GM19395 (cell line): ENCODE results near the gene MARK2.

Source experiments
- ATAC-seq: cut with Tn5 transposase; IDR thresholded peaks from one replicate; pipeline ENCODE4 v1.9.1; 2021; ENCODE audit warnings: mild to moderate bottlenecking, moderate library complexity; ENCODE audit not compliant: unreplicated experiment

MARK2 gene

DNA sequence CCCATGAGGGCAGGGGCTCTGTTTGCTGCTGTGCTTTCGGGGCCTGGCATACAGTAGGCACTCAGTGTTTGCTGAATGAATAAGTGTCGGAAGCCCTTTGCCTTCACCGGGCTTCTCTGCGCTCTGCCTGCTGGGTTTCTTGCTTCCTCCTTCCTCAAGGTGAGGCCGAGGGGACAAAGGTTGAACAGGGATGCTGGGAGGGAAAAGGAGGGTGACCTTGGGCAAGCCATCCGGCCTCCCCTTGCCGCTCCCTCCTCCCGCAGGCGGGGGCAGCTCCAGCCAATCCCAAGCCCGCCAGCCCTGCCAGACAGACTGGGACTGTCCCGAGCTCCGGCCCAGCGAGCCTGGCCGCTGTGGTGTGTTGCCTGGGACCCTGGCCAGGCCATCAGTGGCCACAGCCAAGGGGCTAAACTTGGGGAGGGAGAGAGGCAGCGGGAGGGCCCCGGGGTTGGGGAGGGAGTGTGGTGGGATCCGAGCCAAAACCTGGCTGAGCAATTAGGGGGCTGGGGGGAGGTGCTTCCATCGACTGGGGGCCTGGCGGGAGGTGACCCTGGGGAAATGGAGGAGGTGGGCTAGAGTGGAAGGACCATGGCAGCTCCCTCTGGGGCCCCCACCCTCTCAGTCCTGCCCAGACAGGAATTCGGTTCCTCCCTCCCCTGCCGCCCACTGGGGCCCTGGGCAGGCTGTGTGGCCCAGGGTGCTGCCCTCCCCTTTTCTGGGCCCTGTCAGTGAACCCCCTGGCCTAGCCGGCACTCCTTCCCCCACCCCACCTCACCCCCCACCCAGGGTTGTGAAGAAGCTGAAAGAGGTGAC, 81.4 kb downstream of the MARK2 start:
- no peak for ATAC-seq

DNA sequence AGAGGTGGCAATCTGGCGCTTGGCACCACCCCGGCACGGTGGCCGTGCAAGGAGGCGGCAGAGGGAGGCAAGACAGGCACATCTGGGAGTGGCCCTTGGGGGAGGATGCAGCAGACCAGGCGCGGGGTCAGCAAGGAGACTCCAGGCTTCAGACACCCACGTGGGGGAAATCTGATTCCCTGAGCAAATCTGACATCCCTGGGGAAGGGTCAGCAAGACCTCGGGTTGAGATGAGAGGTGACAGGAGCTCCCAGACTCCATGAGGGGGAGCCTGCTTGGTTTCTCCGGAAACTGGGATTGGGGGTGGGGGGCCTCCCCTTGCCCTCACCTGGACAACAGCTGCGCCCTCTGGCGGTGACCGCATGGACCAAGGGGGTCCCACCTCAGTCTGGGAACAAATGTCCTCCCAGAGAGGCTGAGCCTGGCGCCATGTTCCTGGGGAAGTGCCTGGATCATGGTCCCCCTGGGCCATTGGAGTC, 82.1 kb downstream of the MARK2 start:
- ATAC-seq: no peak

DNA sequence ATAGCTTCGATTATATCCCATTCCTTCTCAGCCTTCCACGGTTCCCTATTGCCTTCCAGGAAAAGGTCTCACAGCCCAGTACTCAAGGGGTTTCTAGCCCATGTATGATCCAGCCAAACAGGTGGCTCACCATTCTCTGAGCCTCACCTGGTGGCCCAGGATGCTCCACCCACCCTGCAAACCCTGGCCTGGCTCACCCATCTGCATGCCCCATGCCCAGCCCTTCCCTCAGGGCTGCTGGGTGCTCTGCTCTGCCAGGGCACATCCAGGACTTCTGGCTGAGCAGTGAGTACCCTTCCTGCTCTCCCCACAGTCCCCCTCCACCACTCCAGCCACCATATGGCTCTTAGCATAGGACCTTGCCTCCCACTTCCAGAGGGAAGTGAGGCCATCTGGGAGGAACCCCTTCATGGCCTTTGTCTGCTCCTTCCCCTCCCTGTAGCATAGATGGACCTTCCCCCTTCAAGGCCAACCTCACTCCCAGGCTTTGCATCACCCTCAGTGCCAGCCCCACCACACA, 83.8 kb downstream of the MARK2 start:
- ATAC-seq: no peak

DNA sequence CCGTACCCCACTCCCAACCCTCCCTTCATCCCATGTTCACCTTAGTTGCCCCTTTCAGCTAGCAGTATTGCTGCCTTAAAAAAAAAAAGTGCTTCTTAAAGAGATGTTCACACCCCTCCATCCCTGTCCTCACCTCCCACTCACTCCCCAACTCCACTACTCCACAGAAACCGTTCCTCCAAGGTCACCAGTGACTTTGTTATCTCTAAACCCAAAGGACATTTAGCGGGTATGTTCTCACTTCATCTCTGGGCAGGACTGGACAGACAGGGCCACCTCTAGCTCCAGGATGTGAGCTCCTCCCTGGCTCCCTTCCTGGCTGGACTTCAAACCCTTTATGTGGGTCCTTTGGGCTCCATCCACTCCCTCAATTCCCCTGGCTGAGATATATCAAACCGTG, 84.4 kb downstream of the MARK2 start:
- ATAC-seq: no peak

DNA sequence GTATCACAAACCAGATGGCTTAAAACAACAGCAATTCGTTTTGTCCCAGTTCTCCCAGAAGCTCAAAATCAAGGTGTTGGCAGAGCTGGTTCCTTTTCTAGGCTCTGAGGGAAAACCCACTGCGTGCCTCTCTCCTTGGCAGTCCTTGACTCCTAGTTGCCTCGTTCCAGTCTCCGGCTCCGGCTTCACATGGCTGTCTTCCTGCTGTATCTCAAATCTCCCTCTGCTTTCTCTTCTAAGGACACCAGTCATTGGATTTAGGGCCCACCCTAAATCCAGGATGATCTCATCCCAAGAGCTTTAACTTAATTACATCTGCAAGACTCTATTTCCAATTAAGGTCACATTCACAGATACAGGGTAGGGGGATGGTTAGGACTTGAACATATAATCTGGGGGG, 90.7 kb downstream of the MARK2 start:
- no peak for ATAC-seq

DNA sequence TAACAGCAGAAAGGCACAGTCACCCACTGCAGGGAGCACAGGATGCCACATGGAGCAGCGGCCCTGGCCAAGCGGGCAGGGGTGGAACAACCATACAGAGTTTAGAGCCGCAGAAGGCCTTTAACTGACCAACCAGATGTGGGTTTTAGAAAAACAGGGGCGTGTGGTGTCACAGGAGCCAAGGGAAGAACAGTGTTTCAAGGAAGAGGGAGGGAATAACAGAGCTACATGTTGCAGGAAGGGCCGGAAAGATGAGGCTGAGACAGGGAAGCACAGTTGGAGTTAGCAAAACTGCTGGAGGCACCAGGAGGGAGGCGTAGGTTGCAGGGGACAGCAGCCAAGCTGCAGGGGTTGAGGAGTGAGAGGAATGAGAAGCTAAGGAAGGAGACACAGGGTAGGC, 92.1 kb downstream of the MARK2 start:
- ATAC-seq: no peak

DNA sequence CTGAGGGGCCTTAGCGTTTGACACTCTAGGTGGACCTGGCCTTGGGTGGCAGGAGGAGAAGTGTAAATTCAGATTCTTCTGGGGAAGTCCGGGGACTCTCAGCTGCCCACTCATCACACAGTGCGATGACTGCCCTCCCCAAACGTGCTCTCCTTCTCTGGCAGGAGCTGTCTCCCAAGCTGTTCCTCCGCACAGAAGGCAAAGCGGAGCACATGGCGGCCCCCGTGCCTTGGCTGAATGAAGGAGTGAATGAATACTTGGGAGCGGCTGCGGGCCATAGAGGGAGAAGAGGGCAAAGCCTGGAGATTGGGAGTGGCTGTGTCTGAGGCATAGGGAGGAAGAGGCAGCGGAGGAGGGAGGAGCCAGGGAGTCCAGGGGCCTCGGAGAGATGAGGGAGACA, 93.0 kb downstream of the MARK2 start:
- ATAC-seq: no peak

DNA sequence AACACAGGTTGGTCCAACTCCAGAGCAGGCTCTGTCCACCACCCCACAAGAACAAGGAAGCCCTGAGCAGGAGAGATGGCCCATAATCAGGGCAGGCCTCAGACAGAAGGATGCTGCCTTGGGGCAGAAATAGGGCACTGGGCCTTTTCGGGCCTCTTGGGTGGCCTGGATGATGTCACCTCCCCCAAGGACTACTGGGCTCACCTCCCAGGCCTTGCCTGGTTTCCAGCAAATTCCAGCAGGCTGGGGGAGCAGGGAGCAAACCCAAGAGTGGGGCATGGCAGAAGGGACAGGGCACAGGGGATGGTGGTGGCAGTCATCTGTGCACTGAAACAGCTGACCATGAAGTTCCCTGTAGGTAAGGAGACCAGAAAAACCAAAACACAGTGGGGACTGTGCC, 94.5 kb downstream of the MARK2 start:
- ATAC-seq: no peak

DNA sequence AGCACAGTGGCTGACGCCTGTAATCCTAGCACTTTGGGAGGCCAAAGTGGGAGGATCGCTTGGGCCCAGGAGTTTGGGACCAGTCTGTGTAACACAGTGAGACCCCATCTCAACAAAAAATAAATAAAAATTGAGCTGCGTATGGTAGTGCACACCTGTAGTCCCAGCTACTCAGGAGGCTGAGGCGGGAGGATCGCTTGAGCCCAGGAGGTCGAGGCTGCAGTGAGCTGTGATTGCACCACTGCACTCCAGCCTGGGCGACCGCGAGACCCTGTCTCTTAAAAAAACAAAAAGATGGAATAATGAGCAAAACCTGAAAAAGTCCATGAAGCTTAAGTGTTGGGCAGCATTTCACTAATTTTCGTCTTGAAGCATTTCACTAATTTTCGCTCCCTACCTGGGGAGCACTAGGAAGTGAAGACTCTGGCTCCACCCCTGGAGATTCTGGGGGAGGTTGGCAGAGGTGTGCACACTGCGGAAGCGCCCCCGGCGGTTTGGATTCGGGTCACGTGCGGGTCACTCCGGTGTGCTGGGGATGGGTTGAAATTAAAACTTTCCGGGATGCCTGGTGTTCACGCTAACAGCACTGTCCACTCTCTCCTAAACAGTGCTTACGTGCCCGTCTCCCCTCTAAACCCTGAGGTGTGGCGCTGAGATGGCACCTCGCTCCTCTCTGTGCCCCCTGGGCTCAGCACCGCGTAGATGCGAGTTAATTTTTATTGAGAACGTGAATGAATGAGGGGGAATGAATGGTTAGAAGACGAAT, 99.0 kb downstream of the MARK2 start:
- ATAC-seq: peak; percentile 17

DNA sequence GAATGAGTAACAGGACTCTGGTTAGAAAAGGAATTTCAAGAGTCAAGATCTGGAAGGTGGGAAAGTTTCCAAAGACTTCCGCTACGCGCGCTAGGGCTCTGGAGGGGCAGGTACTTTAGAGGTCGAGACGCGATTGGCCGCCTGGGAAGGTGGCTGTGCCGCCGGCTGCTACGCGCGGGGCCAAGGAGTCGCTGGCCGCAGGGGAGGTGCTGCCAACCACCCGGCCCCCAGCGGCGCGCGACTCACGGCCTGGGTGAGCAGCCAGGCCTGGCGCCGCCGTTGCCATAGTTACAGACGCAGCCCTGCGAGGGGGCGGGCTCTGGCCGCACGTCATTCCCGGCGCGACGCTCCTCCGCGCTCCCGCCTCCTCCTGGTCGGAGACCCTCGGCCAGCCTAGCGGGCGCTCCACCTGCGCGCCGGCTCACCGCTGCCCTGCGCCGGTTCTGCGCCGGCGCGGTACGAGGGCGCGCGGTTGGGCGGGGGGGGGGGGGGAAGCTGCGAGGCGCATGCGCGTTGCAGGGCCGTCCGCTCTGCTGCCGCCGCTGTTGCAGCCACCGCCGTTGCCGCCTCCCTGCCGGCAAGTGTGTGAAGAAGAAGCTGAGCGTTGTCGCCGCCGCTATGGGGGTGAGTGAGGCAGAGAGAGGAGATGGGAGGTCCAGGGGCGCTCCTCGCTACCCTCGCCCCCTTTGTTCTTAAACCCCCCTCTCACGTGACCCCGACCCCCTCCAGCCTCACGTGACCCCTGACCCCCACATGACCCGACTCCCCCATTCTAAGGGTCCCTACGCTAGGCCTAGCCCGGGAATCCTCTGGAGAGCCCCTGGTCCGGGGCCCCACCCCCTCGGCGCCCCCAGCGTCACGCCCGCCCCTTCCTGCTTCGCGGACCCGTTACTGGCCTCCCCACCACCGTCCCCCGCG, 99.8 kb downstream of the MARK2 start, which contains the start of gene NAA40:
TSS of gene NAA40 (plus strand) at position 524 of the 918 bp plus-strand sequence. CDS start at position 619, 95 bp downstream.
- ATAC-seq: peak; percentile 79

DNA sequence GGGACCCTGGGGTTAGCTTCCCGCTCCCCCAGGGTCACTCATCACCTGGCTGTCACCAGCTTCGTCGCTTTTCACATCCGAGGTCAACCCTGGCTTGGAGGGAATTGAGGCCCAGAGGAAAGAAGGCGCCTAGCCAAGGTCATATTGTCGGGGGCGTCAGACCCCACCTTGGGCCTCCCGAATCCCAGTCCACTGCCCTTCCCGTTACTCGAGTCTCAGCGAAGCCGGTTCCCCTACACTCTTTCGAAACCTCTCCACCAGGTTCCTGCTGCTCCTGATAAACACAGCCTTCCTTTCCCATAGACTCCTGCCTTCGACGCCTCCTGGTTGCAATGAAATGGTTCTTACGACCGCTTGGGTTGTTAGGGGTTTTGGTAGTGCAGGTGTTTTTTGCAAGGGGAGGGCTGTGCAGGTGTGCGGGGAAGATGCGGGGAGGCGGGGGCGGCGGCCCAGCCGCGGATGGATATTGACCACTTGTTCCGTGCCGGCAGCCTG, 100.5 kb downstream of the MARK2 start:
- ATAC-seq: no peak

DNA sequence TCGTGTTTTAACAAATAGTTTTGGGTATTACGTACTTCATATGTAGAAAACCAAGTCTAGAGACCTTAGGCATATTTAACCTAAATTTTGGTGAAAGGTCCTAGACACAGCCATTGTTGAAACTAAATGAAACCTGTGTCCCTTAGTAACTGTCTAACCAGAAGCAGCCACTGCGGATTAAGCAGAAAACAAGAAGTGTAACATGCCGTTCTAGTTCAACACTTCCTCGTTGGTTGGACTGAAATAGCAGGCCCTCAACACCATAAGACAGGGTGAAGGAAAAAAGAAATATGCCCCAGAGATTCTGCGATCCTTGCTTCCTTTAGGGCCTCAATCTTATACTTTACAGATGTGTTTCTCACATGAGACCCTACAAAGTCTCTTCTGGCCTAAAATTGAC, 101.9 kb downstream of the MARK2 start:
- no peak for ATAC-seq

DNA sequence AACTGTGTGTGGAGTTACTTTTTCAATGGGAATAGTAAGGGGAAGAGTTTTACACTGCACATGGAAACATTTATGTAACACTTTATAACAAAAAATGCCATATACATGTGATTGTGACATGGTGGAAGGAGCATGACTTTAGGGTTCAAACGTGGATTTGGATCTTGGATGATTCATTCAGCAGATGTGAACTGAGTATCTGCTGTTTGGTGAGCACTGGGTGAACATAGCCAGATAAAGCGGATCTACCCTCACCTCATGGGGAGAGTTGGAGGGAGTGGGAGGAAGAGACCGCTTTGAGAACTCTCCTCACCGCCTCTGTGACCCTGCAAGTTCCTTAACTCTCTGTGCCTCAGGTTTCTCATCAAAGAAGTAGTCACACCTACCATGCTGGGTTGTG, 103.0 kb downstream of the MARK2 start:
- ATAC-seq: no peak

DNA sequence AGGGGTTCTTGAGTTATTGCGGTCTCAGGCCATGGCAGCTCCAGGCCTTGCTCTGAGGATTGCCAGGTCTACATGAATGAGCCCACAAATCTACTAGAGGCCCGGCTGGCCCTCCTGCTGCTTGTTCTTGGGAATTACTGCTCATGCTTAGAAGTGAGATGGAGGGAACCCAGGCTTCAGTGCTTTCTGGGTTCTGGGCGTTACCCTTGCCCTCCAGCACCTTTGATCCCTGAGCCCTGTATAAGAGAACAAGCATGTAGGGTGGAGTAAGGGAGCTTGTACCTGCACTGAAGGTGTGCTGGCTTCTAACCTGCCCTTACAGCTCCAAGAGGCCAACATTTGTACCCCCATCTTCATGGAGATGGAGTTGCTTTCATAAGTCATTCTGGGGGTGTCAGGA, 103.9 kb downstream of the MARK2 start:
- no peak for ATAC-seq

DNA sequence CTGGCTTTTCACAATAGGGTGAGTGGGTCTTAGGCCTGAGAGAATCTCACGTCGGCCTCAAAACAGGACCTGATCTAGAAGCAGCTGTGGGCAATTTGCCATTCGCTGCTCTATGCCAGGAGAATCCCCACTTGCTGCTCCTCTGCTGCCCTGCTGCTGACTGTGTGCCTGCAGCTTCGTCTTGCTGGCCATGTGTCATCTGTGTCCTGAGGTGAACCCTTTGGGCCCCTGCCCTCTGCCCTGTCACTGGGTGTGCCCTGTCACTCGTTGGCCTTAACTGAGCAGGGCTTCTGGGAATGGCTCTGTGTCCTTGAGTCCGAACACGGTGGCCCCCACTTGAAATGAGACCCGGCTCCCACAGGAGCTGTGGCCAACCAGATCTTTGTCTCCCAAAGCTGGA, 106.1 kb downstream of the MARK2 start:
- no peak for ATAC-seq

DNA sequence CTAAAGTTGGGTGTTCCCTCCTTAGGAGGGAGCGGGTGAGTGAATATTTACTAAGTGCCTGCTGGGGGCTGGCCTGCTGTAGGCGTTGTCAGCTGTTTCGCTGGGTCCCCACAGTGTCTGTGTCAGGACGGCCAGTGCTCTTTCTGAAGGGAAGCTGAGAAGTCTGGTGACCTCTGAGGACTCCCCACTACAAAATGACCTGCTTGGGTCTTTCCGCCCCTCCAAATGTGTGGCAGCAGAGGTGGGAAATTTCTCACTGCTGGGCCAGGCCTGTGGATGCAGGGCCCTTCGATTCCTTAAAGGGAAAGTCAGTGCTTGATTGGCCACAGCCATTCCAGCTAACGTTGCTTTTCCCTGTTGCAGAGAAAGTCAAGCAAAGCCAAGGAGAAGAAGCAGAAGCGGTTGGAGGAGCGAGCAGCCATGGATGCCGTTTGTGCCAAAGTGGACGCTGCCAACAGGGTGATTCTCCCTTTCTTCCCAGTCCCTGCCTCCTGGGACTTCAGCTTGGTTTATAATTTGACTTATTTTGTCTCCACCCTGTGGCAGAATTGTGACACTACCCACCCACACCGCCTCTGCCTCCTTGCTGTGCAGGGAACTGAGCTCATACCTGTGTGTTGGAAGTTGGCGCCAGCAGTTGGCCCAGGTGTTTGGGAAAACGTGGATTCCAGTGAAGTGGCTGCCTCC, 106.7 kb downstream of the MARK2 start:
- no peak for ATAC-seq

DNA sequence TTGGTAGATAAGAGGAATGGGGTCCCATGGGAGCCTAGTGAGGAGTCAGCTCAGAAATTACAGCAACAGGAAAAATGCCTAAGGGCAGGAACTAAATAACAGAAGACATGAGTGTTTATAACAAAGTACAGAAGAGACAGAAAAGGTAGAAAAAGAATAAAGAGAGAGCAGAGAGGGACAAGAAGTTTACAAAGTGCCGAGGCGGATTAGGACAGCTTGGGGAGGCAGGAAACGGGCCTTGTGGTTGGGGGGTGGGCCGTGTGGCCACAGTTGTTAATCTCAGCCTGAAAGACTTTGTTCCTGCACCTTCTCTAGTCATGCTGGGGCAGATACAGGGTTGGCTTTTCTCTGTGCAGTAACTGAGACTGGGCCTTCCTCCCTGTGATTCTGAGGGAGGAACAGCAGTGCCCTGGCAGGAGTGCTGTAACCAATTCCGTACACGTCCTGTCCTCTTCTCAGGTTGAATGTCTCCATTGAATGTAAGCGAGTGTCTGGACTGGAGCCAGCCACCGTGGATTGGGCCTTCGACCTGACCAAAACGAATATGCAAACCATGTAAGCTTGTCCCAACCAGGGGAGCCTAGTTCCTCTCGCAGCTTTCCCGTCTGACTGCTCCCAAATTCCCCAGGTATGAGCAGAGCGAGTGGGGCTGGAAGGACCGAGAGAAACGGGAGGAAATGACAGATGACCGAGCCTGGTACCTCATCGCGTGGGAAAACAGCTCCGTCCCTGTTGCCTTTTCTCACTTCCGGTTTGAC, 113.0 kb downstream of the MARK2 start:
- no peak for ATAC-seq

DNA sequence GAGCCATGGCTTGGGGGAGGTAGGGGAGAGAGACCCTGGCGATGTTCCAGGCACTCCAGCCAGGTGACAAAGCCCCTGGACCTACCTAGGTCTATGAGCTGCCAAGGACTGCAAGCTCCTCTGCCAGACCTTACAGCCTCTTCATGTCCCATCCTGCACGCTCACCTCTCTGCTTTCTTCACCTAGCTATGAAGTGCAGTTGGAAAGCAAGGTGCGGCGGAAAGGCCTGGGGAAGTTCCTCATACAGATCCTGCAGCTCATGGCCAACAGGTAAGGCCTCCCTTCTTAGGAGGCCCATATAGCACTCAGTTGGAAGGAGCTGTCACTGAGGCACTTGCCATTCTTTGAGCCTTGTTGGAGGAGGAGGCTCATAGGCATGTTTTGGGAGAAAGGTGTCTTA, 113.7 kb downstream of the MARK2 start:
- ATAC-seq: no peak

DNA sequence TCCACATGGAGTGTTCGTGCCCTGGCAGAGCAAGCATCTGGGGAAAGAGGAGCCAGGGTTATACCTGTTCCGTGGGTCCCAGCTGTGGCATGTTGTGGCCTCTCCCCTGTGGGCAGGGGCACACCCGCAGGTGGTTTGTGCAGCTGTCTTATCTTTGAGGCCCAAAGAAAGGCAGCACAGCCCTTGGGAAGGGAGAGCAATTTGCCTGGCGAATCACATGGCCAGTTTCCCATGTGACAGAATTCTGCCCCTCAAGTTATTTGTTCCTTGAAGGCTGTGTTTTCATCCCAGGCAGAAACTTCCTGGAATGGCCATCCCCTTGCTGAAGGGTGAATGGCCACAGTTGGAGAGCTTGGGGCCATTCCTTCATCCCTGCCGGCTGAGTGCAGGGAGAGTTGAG, 119.1 kb downstream of the MARK2 start:
- no peak for ATAC-seq
